Smooth muscle cell (in vitro differentiated cells): ENCODE measurements around the gene SFRP5. TPM values are rescaled to one million over a fixed set of nuclear protein-coding genes. Genes with fewer than 3 reads are reported as not detected.

Source experiments
- DNase-seq: peaks from one replicate; lab custom pipeline; 2025; ENCODE audit not compliant: unreplicated experiment; lab: John Stamatoyannopoulos, UW
- H2AFZ ChIP-seq: fragments of 200-600 bp; sonication (generic); 2 replicates; pipeline ENCODE4 v1.6.0; 2016; ENCODE audit warnings: antibody characterized with exemption, low read depth, mild to moderate bottlenecking
- H3F3A ChIP-seq: fragments of 200-600 bp; sonication (generic); 2 replicates; pipeline ENCODE4 v1.6.0; 2017; ENCODE audit warnings: antibody characterized with exemption, low read depth
- H3K27ac ChIP-seq: fragments of 200-600 bp; sonication (generic); 2 replicates; pipeline ENCODE4 v1.5.1; 2016; ENCODE audit warnings: low read depth, mild to moderate bottlenecking
- H3K27me3 ChIP-seq: fragments of 200-600 bp; sonication (generic); 2 replicates; pipeline ENCODE4 v1.6.1; 2016; ENCODE audit warnings: low read depth, mild to moderate bottlenecking
- H3K36me3 ChIP-seq: fragments of 200-600 bp; sonication (generic); 2 replicates; pipeline ENCODE4 v1.5.1; 2016; ENCODE audit warnings: low read depth
- H3K4me1 ChIP-seq: fragments of 200-600 bp; sonication (generic); 2 replicates; pipeline ENCODE4 v1.5.1; 2016; ENCODE audit warnings: low read depth
- H3K4me2 ChIP-seq: fragments of 200-600 bp; sonication (generic); 2 replicates; pipeline ENCODE4 v1.6.0; 2016; ENCODE audit warnings: mild to moderate bottlenecking
- H3K4me3 ChIP-seq: fragments of 200-600 bp; sonication (generic); 2 replicates; pipeline ENCODE4 v1.5.1; 2016; ENCODE audit warnings: mild to moderate bottlenecking
- H3K79me2 ChIP-seq: fragments of 200-600 bp; sonication (generic); 2 replicates; pipeline ENCODE4 v1.6.0; 2016; ENCODE audit warnings: low read depth, mild to moderate bottlenecking
- H3K9ac ChIP-seq: fragments of 200-600 bp; sonication (generic); 2 replicates; pipeline ENCODE4 v1.6.0; 2016; ENCODE audit warnings: low read depth
- H3K9me3 ChIP-seq: fragments of 200-600 bp; sonication (generic); replicated peaks from 2 replicates; pipeline ENCODE4 v1.5.1; 2016; ENCODE audit warnings: low read depth
- H4K20me1 ChIP-seq: fragments of 200-600 bp; sonication (generic); 2 replicates; pipeline ENCODE4 v1.6.0; 2016; ENCODE audit warnings: low read depth
- CTCF ChIP-seq: fragments of 200-600 bp; sonication (generic); IDR thresholded peaks from 2 replicates; pipeline ENCODE4 v1.5.1; 2017; ENCODE audit warnings: borderline replicate concordance, mild to moderate bottlenecking, antibody characterized with exemption; ENCODE audit not compliant: insufficient read depth, poor library complexity, severe bottlenecking
- WGBS: methylation state at CpG from one replicate; pipeline ENCODE4 v1.1.7; 2016; ENCODE audit warnings: low lambda C conversion rate; 5-methylcytosine and 5-hydroxymethylcytosine counted together
- polyA plus RNA-seq: library from polyadenylated mRNA; unstranded; fragments of >200 nt; fragmentation: Nextera tagmentation; extraction: Ambion mirVana; gene quantifications from 2 replicates; pipeline ENCODE4 v1.2.1, GENCODE V29; 2016
- total RNA-seq: library from RNA; depleted of rRNA; stranded (reverse); fragments of >200 nt; gene quantifications from 2 replicates; pipeline ENCODE4 v1.2.3, GENCODE V29; 2014

Gene SFRP5
- total and polyA plus RNA-seq, 2 experiments from 2014 or later, result 0.11 TPM; not detected in 1

- H2AFZ ChIP-seq, result no peak overlapping the region
- H3K9ac ChIP-seq, result no peak overlapping the region
- no peak for TF ChIP-seq CTCF
- no peaks in the 10 kb centered on the region for H3K9me3 ChIP-seq
- no peaks in the 10 kb centered on the region for H3K79me2 ChIP-seq
- H3K36me3 ChIP-seq, result no peaks in the 10 kb centered on the region
- H3K4me2 ChIP-seq, result no peak overlapping the region
- peaks cover 8% of the 10 kb centered on the region for H3K4me1 ChIP-seq
- H3K4me3 ChIP-seq, result no peak overlapping the region
- no peaks in the 10 kb centered on the region for H4K20me1 ChIP-seq
- peaks cover 1% of the 10 kb centered on the region for H3K27me3 ChIP-seq
- no peak overlapping the region for H3K27ac ChIP-seq
- 82% methylated on average over 7 of the region's 7 CpGs for WGBS
- H3F3A ChIP-seq, result no peaks in the 10 kb centered on the region
- DNase-seq, result no peak
Observed at GRCh38 chr10:97780841-97781617, 9.2 kb upstream of the SFRP5 start.

- H3K9ac ChIP-seq, result no peak overlapping the region
- no peaks in the 10 kb centered on the region for H4K20me1 ChIP-seq
- TF ChIP-seq CTCF, result no peak
- H3K4me2 ChIP-seq, result no peak overlapping the region
- no peak overlapping the region for H3K4me3 ChIP-seq
- no peak overlapping the region for H2AFZ ChIP-seq
- no peaks in the 10 kb centered on the region for H3K9me3 ChIP-seq
- no peak overlapping the region for H3K27ac ChIP-seq
- peaks cover 5% of the 10 kb centered on the region for H3K27me3 ChIP-seq
- DNase-seq, result no peak
- H3K36me3 ChIP-seq, result no peaks in the 10 kb centered on the region
- no peaks in the 10 kb centered on the region for H3F3A ChIP-seq
- H3K79me2 ChIP-seq, result no peaks in the 10 kb centered on the region
- 87% methylated on average over 3 of the region's 3 CpGs for whole genome bisulfite sequencing
- peaks cover 8% of the 10 kb centered on the region for H3K4me1 ChIP-seq
Observed at GRCh38 chr10:97779975-97780374, 8.2 kb upstream of the SFRP5 start.

- no peak for TF ChIP-seq CTCF
- Histone ChIP-seq H4K20me1 (no peaks in the 10 kb centered on the region), H3K9ac (no peak overlapping the region), H3K4me2 (no peak overlapping the region), H3F3A (no peaks in the 10 kb centered on the region), H3K9me3 (no peaks in the 10 kb centered on the region), H3K27ac (no peak overlapping the region), H3K36me3 (no peaks in the 10 kb centered on the region), H3K27me3 (peaks cover 5% of the 10 kb centered on the region), H3K4me3 (no peak overlapping the region), H3K79me2 (no peaks in the 10 kb centered on the region), H2AFZ (no peak overlapping the region), H3K4me1 (peaks cover 8% of the 10 kb centered on the region)
- 90% methylated on average over 4 of the region's 4 CpGs for WGBS
- no peak for DNase-seq
Observed at GRCh38 chr10:97779492-97779891, 7.7 kb upstream of the SFRP5 start.
